ENCODE results near the gene TICAM1.
"Not testable (repeated sequence)": the region's sequence is repeated elsewhere in the genome, so short reads cannot be mapped to it uniquely, and the experiment has no call there.

GRCh38 chr19:4856468-4856867 is 25.0 kb upstream of the TICAM1 start:
- not testable (repeated sequence) for TF ChIP-seq POLR2A (IDR thresholded peaks at IDR 0.05; ENCODE audit: low read depth); CTCF (IDR thresholded peaks at IDR 0.05)

Data from esophagus muscularis mucosa (tissue), 3 donors.